Fibroblast of villous mesenchyme (primary cell): ENCODE results near the gene MISP3. TPM values are rescaled to one million over a fixed set of nuclear protein-coding genes. Genes with fewer than 3 reads are reported as not detected.
"Not testable (repeated sequence)": the region's sequence is repeated elsewhere in the genome, so short reads cannot be mapped to it uniquely, and the experiment has no call there.

Source experiments
- DNase-seq: peaks from one replicate; pipeline ENCODE4 v3.0.0-alpha.2; 2010; ENCODE audit warnings: low read depth
- H3K4me3 ChIP-seq: 2 replicates; pipeline ENCODE4 v1.5.1; 2011; ENCODE audit warnings: low read depth, mild to moderate bottlenecking, low read length
- CTCF ChIP-seq: IDR thresholded peaks from 2 replicates; pipeline ENCODE4 v1.5.1; 2012; ENCODE audit warnings: low read depth, mild to moderate bottlenecking, low read length; ENCODE audit not compliant: insufficient read depth
- total RNA-seq: library from RNA; depleted of rRNA; stranded (reverse); fragments of >200 nt; gene quantifications from 2 replicates; pipeline ENCODE4 v1.2.3, GENCODE V29; 2012

Gene MISP3
- total RNA-seq, 1 donor = under 0.01 TPM

GRCh38 chr19:14048443-14049153 is 24.0 kb upstream of the MISP3 start:
- H3K4me3 ChIP-seq = no peak overlapping the region
- peak; percentile 83 for TF ChIP-seq CTCF
- DNase-seq = no peak

GRCh38 chr19:14050512-14050911 is 22.1 kb upstream of the MISP3 start:
- TF ChIP-seq CTCF = no peak
- H3K4me3 ChIP-seq = no peak overlapping the region
- no peak for DNase-seq

GRCh38 chr19:14050961-14051360 is 21.6 kb upstream of the MISP3 start:
- not testable (repeated sequence) for DNase-seq, H3K4me3 ChIP-seq

- TF ChIP-seq CTCF = no peak
- no peak for DNase-seq
- H3K4me3 ChIP-seq = no peak overlapping the region
These were observed 20.6 kb upstream of the MISP3 start for GRCh38 chr19:14051980-14052379.

GRCh38 chr19:14052470-14052869 is 20.1 kb upstream of the MISP3 start:
- no peak for TF ChIP-seq CTCF
- H3K4me3 ChIP-seq = no peak overlapping the region
- no peak for DNase-seq

GRCh38 chr19:14053032-14053431 is 19.6 kb upstream of the MISP3 start:
- TF ChIP-seq CTCF = no peak
- H3K4me3 ChIP-seq = no peak overlapping the region
- DNase-seq = no peak

GRCh38 chr19:14053500-14053899 is 19.1 kb upstream of the MISP3 start:
- no peak for DNase-seq
- TF ChIP-seq CTCF = no peak
- H3K4me3 ChIP-seq = no peak overlapping the region
